ENCODE data around the gene FRMD3. TPM values are rescaled to one million over a fixed set of nuclear protein-coding genes. Genes with fewer than 3 reads are reported as not detected.

FRMD3 gene
- total RNA-seq, 1 donor from 2014 or later = 8.0 TPM

DNA sequence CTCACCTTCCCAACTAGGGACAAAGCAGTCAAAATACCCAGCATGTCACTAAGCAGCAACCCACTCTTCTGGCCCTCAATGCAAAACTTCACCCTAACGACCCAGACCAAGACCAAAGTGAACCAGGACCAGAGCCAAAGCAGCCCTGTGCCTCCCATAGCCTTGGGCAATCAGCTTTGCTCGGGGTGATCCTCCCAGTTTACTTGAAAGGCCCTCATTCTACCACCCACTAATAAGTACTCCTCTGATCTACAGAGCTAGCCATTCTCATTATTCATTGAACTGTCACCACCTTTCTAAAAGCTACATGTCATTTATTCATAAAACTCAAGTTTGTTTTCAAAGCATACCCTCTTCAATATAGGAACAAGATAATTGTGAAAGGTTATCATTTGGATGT lies 221.0 kb downstream of the FRMD3 start:
- DNase-seq (ENCODE audit: extremely low spot score, unreplicated experiment) = no peak
- Mint-ChIP-seq H3K9me3 (no peaks in the 10 kb centered on the region), H3K4me1 (ENCODE audit: unreplicated experiment) (no peaks in the 10 kb centered on the region), H3K4me3 (no peak overlapping the region), H3K27me3 (no peaks in the 10 kb centered on the region), H3K36me3 (no peaks in the 10 kb centered on the region), H3K27ac (no peak overlapping the region)
- TF ChIP-seq, protein P1, sequence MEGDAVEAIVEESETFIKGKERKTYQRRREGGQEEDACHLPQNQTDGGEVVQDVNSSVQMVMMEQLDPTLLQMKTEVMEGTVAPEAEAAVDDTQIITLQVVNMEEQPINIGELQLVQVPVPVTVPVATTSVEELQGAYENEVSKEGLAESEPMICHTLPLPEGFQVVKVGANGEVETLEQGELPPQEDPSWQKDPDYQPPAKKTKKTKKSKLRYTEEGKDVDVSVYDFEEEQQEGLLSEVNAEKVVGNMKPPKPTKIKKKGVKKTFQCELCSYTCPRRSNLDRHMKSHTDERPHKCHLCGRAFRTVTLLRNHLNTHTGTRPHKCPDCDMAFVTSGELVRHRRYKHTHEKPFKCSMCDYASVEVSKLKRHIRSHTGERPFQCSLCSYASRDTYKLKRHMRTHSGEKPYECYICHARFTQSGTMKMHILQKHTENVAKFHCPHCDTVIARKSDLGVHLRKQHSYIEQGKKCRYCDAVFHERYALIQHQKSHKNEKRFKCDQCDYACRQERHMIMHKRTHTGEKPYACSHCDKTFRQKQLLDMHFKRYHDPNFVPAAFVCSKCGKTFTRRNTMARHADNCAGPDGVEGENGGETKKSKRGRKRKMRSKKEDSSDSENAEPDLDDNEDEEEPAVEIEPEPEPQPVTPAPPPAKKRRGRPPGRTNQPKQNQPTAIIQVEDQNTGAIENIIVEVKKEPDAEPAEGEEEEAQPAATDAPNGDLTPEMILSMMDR (conservative IDR thresholded peaks at IDR 0.05) = no peak

DNA sequence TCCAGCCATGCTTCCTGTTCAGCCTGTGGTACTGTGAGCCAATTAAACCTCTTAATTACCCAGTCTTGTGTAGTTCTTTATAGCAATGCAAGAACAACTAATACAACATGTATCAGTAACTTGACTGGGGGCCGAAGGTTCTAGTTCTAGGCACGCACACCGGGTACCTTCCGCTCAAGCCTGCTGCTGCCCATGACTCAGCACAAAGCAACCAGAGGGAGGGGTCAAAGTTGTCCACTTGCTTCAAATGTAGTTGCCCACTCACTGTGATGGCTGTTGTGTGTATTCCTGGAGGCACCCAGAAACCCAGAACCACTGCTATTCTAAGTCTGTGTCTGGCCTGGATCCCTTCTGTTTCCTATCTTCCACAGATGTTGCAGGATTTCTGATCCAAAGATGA lies 222.6 kb downstream of the FRMD3 start:
- no peak overlapping the region for H3K27ac Mint-ChIP-seq
- TF ChIP-seq, protein P1 (conservative IDR thresholded peaks at IDR 0.05) = no peak
- no peak for DNase-seq (ENCODE audit: extremely low spot score, unreplicated experiment)
- no peaks in the 10 kb centered on the region for H3K9me3 Mint-ChIP-seq
- H3K4me3 Mint-ChIP-seq = no peak overlapping the region
- H3K4me1 Mint-ChIP-seq (ENCODE audit: unreplicated experiment) = no peaks in the 10 kb centered on the region
- H3K27me3 Mint-ChIP-seq = no peaks in the 10 kb centered on the region
- no peaks in the 10 kb centered on the region for H3K36me3 Mint-ChIP-seq

DNA sequence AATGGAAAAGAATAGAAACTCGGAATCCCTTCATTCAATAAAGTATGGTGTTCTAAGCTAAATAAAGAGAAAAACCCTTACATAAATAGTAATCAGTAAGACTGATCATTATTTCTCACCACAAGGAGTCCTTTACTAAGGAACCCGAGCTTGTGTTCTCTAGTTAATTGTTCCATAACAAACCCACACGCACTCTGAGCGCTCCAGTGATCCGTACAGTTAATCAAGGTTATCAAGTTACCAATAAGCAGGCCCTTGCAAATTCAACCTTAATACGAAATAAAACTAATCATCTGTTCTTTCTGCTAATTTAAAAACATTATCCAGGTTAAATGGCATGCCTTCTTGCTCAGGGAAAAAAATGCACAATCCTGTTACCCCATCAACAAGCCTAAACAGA lies 224.4 kb downstream of the FRMD3 start:
- Mint-ChIP-seq H3K9me3 (no peaks in the 10 kb centered on the region), H3K36me3 (no peaks in the 10 kb centered on the region), H3K4me1 (ENCODE audit: unreplicated experiment) (no peaks in the 10 kb centered on the region), H3K27me3 (no peaks in the 10 kb centered on the region), H3K4me3 (no peak overlapping the region), H3K27ac (no peak overlapping the region)
- TF ChIP-seq, protein P1 (conservative IDR thresholded peaks at IDR 0.05) = no peak
- DNase-seq (ENCODE audit: extremely low spot score, unreplicated experiment) = no peak

DNA sequence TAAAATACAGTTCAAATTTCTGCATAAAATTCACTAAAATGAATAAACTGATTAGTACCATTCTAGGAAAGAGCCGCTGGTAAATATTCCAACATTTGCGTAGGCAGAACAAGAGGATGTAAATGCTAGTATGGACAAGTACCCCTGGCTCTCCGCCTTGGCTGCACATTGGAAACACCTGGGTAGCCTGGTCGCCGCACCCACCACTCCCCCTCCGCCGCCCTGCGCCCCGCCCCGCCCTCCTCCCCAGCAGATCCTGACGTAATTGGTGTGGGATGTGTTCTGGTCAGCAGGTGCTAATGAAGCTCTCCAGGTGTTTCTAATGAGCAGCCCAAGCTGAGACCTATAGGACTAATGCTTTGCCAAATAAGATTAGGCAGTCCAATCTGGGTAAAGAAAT lies 225.7 kb downstream of the FRMD3 start:
- no peak for DNase-seq (ENCODE audit: extremely low spot score, unreplicated experiment)
- Mint-ChIP-seq H3K4me3 (no peak overlapping the region), H3K27ac (no peak overlapping the region), H3K36me3 (no peaks in the 10 kb centered on the region), H3K9me3 (no peaks in the 10 kb centered on the region), H3K27me3 (no peaks in the 10 kb centered on the region), H3K4me1 (ENCODE audit: unreplicated experiment) (no peaks in the 10 kb centered on the region)
- TF ChIP-seq, protein P1 (conservative IDR thresholded peaks at IDR 0.05) = no peak

DNA sequence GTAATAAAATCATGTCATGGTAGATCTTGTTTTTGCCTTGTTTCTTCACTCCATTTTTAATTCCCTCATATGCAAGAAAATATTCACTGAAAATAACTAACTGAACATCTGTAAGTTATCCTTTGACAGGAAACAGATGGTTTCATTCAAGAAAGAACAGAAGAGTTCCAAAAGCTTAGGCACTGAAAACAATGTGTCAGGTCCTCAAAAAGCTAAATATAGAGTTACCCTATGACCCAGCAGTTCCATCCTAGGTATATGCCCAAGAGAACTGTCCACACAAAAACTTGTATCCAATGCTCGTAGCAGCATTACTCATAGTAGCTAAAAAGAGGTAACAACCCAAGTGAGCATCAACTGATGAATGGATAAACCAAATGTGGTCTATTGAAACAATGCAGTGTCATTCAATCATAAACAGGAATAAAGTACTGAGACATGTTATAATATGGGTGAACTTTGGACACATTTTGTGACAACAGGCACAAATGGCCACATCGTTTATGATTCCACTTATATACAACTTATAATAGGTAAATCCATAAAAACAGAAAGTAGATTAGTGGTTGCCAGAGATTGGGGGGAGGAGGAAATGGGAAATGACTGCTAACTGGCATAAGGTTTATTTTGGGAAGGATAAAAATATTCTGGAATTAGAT lies 231.0 kb downstream of the FRMD3 start:
- Mint-ChIP-seq H3K9me3 (no peaks in the 10 kb centered on the region), H3K27ac (no peak overlapping the region), H3K27me3 (peaks cover 9% of the 10 kb centered on the region), H3K36me3 (no peaks in the 10 kb centered on the region), H3K4me1 (ENCODE audit: unreplicated experiment) (no peaks in the 10 kb centered on the region), H3K4me3 (no peak overlapping the region)
- DNase-seq (ENCODE audit: extremely low spot score, unreplicated experiment) = no peak
- TF ChIP-seq, protein P1 (conservative IDR thresholded peaks at IDR 0.05) = no peak

DNA sequence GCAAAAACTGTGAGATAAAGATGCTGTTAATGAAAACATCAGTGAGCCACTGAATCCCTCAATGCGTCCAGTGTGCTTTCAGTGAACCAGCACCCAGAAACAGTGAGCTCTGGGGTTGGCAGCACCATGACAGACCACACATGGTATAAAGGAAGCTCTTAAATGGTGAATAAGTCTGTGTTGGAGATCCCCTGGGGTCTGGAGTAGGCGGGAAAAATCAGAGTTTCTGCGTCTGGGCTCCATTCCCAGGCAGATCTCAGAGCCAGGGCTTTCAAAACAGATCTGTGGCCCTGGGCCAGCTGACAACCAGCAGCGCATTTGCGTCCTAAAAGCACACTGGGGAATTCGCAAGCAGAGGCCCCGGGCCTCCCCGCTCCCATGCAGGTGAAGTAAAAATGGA lies 233.5 kb downstream of the FRMD3 start:
- DNase-seq (ENCODE audit: extremely low spot score, unreplicated experiment) = no peak
- Mint-ChIP-seq H3K36me3 (no peaks in the 10 kb centered on the region), H3K27me3 (peaks cover 9% of the 10 kb centered on the region), H3K4me3 (no peak overlapping the region), H3K9me3 (no peaks in the 10 kb centered on the region), H3K27ac (no peak overlapping the region), H3K4me1 (ENCODE audit: unreplicated experiment) (no peaks in the 10 kb centered on the region)
- TF ChIP-seq, protein P1 (conservative IDR thresholded peaks at IDR 0.05) = no peak
